Eye (tissue), 1 donor: ENCODE measurements around the gene TFF2.

ENCODE experiments used
- DNase-seq: peaks from one replicate; pipeline ENCODE4 v3.0.0-alpha.2; 2015

Gene TFF2

DNA sequence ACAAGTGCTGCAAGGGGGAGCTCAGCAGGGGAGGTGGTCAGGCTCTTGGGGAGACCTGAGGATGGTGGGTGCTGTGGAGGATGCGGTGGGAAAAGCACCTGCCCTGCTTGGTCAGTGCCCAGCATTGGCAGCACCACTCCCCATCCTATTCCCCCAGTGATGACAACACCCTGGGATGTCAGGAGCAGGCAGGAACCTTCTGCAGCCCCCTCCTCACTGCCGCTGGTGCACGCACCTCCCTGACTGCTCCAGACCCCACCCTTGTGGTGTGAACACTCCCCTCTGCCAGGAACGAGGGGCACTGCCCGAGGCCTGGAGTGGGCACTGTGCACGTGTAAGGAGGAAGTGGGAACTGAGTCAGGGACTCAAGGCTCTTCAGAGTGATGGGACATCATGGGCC, 32.5 kb upstream of the TFF2 start:
- DNase-seq = no peak

- DNase-seq = no peak
Observed at GRCh38 chr21:42382915-42383314, 32.1 kb upstream of the TFF2 start.

DNA sequence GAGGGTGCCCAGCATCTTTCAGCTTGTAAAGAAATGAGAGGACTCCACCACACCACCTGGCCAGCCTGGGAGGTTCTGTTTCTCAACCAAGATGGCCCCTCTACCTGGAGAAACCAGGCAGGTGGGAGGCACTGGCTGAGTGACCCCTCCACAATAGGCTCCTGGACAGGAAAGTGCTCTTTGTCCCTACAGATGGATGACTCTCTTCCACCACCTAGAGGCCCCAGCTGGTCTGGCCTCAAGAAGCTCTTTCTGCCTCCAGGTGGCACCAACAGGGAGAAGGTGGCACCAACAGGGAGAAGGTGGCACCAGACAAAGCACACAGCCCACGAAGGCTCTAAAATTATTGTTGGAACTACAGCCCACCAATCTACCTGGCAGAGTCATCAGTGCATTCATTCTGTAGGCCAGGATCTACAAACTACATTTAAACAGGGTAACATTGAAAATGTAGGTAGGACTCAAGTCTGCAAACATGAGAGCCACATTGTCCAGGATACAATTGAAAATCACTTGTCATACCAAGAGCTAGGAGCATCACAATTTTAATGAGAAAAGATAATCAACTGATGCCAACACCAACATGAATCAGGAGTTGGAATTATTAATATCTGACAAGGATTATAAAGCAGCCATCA, 30.7 kb upstream of the TFF2 start:
- DNase-seq = no peak

GRCh38 chr21:42379426-42380215, 28.8 kb upstream of the TFF2 start:
- no peak for DNase-seq

DNA sequence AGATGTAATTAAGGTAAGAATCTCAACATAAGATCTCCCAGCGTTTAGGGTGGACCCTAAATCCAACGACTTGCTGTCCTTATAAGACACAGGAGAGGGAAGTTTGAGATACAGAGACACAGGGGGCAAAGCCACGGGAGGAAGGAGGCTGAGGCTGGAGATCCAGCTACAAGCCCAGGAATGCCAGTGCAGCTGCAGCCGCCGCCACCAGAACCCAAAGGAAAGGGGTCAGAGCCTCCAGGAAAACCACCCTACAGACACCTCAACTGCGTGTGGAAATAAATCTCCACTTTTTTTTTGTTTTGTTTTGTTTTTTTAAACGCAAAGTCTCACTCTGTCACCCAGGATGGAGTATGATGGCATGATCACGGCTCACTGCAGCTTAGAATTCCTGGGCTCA, 27.6 kb upstream of the TFF2 start:
- DNase-seq = no peak

DNA sequence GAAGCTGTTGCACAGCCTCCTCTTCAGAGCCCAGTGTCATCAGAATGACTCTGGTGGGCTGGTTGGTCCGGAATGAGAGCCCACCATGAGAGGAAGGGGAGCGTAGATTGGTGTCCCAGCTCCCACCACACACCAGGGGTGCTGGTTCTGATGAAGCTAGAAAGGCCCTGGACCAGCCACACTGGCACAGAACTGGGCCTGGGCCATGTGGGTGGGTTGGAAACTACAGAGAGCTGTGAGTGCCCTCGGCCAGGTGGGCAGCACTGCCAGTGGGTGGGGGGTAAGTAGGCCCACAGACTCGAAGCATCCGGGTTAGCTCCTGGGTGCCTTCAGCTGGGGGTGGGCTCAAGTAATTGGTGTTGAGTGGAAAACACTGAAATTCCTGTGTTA, 27.2 kb upstream of the TFF2 start:
- DNase-seq = no peak

DNA sequence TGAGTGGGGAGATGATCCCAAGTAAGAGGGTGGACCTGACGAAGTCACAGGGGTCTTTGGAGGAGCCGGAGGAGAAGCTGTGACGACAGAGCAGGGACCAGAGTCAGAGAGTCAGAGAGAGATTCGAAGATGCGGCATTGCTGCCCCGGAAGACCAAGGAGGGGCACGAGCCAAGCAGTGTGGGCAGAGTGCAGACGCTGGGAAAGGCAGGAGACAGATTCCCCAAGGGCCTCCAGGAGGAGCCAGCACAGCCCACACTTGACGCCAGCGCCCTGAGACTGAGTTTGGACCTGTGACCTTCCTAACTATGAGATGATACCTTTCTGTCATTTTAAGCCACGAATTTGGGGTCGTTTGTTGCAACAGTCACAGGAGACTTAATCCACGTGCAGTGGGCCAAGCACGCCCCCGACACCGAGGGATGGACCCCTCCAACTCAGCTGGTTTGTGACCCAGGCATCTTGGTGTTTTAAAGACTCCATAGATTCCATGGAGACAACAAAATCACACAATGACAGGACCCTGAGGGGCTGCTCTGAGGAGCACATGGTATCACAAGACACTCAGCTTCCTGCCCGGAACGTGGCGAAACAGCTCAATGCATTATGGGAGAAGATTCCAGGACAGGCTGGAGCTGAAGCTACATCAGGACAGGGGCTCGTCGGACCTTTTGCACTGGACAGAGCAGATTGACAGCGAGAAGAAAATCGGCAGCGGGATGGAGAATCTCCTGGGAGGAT, 26.6 kb upstream of the TFF2 start:
- DNase-seq = no peak

- no peak for DNase-seq
Observed at GRCh38 chr21:42376338-42376982, 25.7 kb upstream of the TFF2 start.

DNA sequence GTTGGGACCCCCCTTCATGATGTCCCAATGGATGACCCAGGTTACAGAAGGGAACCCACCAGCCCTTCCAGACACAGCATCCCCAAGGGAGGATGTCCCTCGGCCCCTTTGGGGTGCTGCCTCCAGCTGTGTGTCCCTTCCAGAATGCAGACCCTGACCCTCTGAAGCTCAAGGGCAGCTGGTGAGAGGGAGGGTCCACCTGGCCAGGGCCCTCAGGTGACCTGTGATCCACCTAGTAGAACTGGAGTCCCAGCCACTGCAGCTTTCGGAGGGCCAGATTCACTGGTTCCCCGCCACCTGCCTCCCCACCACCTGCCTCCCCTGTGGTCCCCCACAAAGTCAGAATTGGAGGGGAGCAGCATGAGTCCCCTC, 25.2 kb upstream of the TFF2 start:
- DNase-seq = no peak

DNA sequence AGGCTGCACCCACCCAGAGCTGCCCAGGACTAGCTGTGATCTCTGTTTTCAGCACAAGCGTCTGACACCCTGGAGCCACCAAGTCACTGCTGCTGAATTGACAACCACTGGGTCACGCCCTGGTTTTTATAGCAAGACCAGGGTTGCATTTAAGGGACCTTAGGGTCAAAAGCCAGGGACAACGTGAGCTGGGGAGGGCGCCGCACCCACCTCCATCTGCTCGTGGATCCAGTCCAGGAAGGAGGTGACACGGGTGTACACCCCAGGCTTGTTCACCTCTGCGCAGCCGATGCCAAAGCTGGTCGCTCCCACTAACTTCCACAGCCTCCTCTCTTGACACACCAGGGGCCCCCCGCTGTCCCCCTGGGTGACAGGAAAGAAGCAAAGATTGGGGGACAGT, 24.7 kb upstream of the TFF2 start:
- DNase-seq = no peak

DNA sequence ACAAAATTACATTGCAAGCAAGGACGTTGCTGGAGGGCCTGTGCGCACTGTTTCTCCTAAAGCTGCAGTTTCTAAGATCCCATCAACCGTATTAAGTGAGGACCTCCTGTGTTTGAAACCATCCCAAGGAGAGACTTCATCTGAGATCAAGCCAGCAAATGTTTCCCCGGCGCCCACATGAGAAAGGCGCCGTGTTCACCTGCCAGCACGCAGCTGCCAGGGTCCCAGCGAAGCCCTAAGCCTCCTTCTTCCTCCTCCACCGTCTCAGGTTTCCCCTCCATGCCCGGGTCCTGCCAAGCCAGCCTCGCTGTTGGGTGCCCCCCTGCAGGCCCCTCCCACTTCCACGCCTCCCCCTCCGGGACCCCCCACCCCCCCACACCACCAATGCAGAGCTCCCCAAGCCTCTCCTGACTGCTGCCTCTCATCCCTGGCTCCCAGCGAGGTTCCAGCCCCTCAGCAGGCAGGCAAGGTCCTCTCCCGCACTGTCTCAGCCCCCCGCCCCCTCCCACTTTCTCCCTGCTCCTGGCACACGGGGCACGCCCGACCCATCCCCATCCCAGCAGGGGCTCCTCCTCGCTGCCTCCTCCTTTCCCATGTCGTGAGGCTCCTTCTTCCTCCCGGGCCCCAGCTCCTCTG, 24.2 kb upstream of the TFF2 start:
- no peak for DNase-seq

DNA sequence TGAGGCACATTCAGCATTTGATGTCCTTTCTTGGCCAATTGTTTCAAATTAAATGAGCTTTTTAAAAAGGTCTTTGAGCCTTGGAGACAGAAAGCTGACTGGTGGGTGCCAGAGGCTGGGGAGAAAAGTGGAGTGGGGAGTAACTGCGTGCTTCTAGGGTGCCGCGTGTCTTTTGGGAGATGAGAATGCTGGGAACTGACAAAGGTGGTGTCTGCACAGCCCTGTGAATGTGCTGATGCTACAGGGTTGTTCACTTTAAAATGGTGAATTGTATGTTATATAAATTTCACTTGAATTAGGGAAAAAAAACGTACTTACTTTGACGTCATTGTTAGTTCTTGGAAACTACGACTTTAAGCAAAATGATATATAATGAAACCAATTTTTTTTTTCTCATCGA, 23.7 kb upstream of the TFF2 start:
- DNase-seq = no peak

GRCh38 chr21:42373908-42374455, 23.2 kb upstream of the TFF2 start:
- no peak for DNase-seq

- DNase-seq = no peak
Observed at GRCh38 chr21:42373196-42373907, 22.6 kb upstream of the TFF2 start.

DNA sequence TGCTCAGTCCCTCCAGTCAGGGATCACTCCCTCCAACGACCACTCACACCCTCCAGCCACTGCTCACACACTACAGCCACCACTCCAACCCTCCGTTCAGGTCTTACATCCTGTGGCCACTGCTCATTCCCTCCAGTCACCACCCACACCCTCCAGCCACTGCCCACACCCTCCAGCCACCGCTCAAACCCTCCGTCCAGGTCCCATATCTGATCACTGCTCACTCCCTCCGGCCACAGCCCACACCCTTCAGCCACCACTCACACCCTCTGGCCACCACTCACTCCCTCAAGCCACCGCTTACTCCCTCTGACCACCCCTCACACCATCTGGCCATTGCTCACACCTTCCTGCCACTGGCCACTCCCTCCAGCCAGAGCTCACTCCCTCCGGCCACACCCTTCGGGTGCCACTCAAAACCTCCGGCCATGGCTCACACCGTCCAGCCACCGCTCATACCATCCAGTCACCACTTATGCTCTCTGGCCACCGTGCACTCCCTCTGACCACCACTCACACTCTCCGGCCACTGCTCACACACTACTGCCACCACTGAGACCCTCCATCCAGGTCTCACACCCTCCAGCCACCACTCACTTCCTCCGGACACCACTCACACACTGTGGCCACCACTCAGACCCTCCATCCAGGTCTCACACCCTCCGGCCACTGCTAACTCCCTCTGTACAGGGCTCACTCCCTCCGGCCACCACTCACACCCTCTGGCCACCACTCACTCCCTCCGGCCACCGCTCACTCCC, 20.3 kb upstream of the TFF2 start:
- no peak for DNase-seq

- no peak for DNase-seq
Observed at GRCh38 chr21:42369821-42370220, 19.0 kb upstream of the TFF2 start.

- peak; percentile 49 for DNase-seq
Observed at GRCh38 chr21:42367367-42368165, 16.8 kb upstream of the TFF2 start.

DNA sequence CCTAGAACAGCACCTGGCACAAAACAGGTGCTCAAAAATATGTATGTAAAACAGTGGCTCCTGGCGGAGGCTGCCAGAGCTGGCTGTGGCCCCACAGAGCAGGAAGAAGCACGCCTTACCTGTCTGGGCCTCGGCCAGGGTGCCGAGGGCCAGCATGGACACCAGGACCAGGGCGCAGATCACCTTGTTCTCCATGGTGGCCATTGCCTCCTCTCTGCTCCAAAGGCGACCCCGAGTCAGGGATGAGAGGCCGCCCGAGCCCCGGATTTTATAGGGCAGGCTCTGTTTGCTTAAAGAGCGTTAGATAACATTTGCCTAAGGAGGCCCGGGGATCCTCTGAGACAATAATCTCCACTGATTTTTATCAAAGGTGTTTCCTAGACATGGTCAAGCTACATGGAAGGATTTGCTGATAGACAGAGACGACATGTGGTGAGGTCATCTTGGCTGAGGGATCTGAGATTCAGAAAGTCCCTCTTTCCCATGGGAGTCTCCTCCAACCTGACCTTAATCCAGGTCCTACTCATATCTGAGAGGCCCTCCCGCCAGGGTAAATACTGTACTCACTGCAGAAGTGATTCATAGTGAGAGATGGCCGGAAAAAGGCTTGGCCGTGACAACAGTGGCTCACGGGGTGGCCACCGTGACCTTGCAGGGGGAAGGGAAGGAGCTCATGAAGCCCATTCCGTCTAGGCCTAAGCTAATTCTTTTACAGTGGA, 15.7 kb upstream of the TFF2 start, which contains the start of gene TFF1:
Gene TFF1, minus strand, starts transcription at position 244 of the 719 bp plus-strand sequence. Its CDS starts 40 bp downstream, at position 204.
- no peak for DNase-seq

- DNase-seq = no peak
Observed at GRCh38 chr21:42365770-42366169, 15.0 kb upstream of the TFF2 start.
